ENCODE data around the gene GMPPB.

The GMPPB gene

DNA sequence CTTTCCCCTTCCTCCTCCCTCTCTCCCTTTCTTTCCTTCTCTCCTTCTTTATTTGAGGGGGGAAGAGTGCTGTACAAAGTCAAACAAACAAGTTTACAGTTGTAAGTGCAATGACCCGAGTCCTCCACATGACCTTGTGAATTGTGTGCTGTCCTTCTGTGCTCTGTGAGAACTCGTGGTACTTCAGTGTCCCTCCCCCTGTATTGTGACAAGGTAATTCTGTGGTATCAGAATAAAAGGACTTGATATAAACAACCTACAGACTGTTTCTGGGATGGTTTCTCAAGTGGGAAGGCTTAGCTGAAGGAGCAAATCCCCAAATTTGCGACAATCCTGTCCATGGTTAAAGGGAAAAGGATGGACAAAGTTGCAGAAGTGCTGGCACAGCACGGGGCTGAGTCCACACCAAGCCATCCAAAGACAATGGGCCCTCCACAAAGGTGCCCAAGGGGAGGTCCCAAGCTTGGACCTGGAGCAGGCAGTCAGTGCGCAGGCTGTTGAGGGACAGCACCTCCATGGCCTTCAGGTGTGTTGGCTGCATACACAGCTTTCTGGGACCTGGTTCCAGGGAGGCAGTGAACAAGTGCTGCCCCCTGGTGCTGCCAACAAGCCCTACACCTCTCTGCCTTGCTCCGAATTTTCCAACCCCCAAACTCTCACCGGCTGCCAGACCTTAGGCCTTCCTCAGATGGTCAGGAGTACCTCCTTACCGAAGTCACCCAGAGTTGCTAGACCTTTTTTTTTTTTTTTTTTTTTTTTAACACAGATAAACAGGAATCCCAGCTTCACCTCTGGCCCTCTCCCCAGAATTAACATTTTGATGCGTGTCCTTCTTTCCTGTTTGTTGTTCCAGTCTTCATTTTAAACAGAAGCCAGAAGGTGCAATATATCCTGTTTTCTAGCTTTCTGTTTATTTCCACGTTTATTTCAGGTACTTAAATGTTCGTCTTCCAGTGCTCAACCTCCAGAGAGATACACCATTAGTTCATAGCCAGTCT, 52.2 kb downstream of the GMPPB start:
- peak; percentile 52 for DNase-seq (ENCODE audit: low read depth, low spot score)

DNA sequence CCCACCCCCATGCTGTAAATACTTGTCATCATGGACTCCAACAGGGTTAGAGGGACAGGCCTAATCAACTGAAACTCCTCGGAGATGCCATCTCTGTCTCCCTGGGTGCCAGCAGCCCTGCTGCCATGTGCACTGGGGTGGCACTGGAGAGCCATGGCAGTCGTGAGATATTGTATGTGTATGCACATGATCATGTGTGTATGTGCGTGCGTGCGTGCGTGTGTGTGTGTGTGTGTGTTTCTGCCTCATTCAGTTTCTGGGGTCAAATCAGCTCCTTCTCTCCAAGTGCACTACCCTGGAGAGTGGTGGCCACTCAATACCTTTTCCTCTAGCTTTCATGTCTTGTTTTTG, 52.8 kb downstream of the GMPPB start:
- no peak for DNase-seq (ENCODE audit: low read depth, low spot score)
